Measurements from ENCODE around the gene HS6ST1.

HS6ST1 gene

DNA sequence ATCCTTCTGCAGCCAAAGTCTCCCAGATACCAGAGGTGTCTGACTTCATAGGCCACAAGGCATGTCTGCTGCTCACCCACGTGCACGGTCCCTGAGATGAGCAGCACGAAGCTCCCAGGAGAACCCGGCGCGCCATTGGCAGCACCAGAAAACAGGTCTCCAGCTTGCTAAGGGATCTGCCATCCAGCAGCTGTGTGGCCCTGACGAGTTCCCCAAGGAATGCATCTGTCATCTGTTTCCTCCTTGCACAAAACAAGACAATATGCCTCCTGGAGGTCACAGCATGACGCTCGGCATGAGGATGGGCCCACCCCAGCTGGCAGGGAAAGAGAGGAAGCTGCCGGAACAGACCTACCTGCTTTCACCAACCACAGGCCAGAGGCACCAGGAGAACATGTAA is 29.2 kb downstream of the HS6ST1 start:
- no peak for DNase-seq (ENCODE audit: low spot score)
- H3K4me3 ChIP-seq: no peak overlapping the region
- no peak for TF ChIP-seq CTCF (IDR thresholded peaks at IDR 0.05)
- no peak overlapping the region for H3K27ac ChIP-seq

DNA sequence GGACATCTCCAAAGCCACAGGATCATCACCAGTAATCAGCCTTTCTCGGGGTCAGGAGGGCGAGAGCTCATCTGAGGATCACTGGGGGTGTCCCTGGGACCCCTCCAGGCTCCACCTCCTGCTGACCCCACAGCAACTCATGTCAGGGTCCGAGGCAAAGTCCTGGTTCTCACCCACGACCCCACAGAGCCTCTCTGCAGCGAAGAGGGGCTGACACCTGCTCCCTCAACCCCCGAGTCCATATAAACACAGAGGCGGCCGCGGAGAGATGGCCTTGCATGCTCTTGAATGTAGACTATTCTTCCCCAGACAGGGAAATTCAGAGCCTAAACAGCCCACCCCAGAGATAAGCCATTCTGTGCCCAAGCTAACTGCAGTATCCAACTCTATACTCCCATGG is 29.9 kb downstream of the HS6ST1 start:
- DNase-seq (ENCODE audit: low spot score): no peak
- Histone ChIP-seq H3K4me3 (no peak overlapping the region), H3K27ac (no peak overlapping the region)
- no peak for TF ChIP-seq CTCF (IDR thresholded peaks at IDR 0.05)

- H3K27ac ChIP-seq: no peak overlapping the region
- H3K4me3 ChIP-seq: no peak overlapping the region
- no peak for TF ChIP-seq CTCF (IDR thresholded peaks at IDR 0.05)
- no peak for DNase-seq (ENCODE audit: low spot score)
Measured at GRCh38 chr2:128287780-128288735, 30.6 kb downstream of the HS6ST1 start.

DNA sequence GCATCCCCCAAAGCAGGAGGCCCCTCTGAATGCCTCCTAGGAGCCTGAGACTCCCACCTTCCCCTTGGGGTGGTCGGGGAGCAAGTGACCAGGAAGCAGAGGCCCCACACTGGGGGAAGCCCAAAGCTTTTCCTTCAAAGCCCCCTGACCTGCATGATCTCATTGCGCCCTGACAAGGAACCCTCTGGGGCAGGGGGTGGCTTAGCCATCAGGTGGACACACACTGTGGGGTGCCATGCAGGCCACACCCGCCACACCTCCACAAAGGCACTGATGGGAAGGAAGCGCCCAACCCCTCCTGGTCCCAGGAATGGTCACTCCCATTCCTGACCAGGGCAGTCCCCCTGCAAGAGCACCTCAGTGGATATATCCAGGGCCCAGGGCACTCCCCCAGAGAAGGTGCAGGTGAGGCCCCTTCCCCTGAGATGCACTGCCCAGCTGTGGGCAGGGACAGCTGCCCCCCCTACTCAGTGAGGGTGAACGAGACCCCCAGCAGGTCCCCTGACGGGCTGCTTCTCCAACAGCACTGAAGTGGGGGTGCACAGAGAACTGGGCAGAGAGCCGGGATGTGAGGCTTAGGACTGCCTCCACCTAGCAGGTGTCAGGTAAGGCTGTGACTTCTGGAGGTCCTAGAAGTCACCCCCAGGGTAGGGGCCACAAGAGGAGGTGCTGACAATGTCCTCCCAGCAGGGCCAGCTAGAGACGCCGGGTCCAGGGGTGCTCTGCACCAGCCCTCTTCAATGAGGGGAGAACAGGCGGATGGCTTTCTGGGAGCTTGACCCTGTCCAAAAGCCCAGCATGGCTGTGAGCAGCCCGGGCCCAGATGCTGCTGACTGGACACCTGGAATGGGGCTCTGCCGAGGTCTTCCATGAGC is 31.5 kb downstream of the HS6ST1 start:
- DNase-seq (ENCODE audit: low spot score): no peak
- no peak for TF ChIP-seq CTCF (IDR thresholded peaks at IDR 0.05)
- Histone ChIP-seq H3K4me3 (no peak overlapping the region), H3K27ac (no peak overlapping the region)

DNA sequence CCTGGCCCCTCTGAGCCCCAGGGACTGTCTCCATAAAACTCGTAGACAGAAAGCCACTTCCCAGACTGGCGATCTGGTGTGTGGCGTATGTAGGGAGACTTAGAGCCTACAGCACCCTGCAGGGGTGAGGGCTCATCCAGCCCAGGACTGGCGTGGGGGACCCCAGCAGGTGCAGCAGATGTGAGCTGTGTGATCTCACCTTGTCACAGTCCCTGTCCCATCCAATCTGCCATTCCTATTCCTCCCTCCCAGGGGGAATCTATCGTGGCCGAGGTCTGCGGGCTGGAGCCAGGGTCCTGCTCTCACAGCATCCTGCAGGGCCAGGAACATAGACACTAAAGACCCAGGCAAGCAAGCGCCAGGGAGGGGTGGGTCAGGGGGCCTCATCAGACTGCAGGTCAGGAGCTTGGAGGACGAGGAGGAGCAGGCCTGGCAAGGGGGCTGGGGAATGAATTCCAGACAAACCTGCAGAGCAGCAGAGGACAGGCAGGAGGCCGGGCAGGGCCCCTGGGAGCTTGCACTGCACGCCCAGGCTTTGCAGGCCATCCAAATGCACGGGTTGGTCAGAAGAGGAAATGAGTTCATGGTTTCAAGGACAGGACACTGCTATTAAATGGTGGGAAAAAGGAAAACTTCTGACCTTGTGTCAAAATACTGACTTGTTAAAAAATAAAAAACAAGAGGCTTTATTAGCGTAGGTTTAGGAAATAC is 32.5 kb downstream of the HS6ST1 start:
- no peak overlapping the region for H3K27ac ChIP-seq
- TF ChIP-seq CTCF (IDR thresholded peaks at IDR 0.05): no peak
- no peak for DNase-seq (ENCODE audit: low spot score)
- no peak overlapping the region for H3K4me3 ChIP-seq

DNA sequence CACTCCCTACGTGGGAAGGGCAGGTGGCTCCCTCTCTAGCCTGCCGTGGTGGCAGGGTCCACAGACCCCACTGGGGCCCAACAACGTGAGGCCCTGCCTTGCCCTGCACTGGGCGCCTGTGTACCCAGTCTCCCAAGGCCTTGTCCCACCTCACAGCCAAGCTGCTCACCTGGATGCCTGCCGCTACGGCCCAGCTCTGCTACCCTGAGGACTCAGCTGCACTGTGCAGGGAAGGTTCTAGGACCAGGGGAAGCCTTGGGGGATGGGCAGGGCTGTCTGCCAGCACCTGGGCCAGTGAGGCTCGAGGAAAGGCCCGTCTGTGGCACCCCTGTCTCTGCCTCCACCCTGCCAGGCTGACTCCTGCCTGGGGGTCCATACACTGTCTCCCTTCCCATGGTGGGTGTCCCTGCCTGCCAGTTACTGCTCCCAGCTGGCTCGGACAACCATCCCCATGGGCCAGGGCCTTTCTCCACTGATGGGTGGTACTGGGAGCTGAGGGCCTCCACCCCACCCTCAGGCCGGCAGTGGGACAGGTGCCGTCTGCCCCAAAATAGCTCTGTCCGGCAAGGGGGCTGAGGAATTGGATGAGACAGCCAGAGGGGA is 33.2 kb downstream of the HS6ST1 start:
- Histone ChIP-seq H3K4me3 (no peak overlapping the region), H3K27ac (no peak overlapping the region)
- TF ChIP-seq CTCF (IDR thresholded peaks at IDR 0.05): no peak
- DNase-seq (ENCODE audit: low spot score): no peak
